HEK293 (cell line): ENCODE results near the gene SARNP.

Source experiments
- CTCF ChIA-PET: fragments of 350-600 bp; formaldehyde crosslinking; extraction: SDS; loops from one replicate; lab custom pipeline; 2021; ENCODE audit warnings: antibody characterized with exemption; lab: Yijun Ruan, JAX
- POLR2A ChIA-PET: fragments of 300-600 bp; formaldehyde crosslinking; extraction: SDS; loops from one replicate; lab custom pipeline; 2020; ENCODE audit warnings: antibody characterized with exemption, inconsistent platforms; lab: Yijun Ruan, JAX
- H3K27ac ChIP-seq: fragments of 200-500 bp; sonication (Bioruptor generic); 2 replicates; pipeline ENCODE4 v1.5.1; 2014; ENCODE audit warnings: low read depth, low read length, control low read depth, inconsistent platforms; ENCODE audit errors: extremely low read depth
- H3K36me3 ChIP-seq, 2 experiments: fragments of 200-500 bp in 1 of 2; sonication (Bioruptor generic) in 1 of 2; 1 replicate in 1 of 2; 2 replicates in 1 of 2; pipeline ENCODE4 v1.5.1; 2014 to 2017; ENCODE audit warnings: inconsistent platforms in 2 of 2, low read length in 2 of 2; ENCODE audit not compliant: control insufficient read depth in 2 of 2, insufficient read depth in 1 of 2
- H3K4me1 ChIP-seq: fragments of 200-500 bp; sonication (Bioruptor generic); 2 replicates; pipeline ENCODE4 v1.5.1; 2014; ENCODE audit warnings: mild to moderate bottlenecking, low read length, inconsistent platforms; ENCODE audit not compliant: control insufficient read depth, insufficient read depth
- H3K4me3 ChIP-seq: 2 replicates; pipeline ENCODE4 v1.5.1; 2011; ENCODE audit warnings: low read depth, mild to moderate bottlenecking, control low read depth, low read length, moderate library complexity
- H3K9me3 ChIP-seq: fragments of 200-500 bp; sonication (Bioruptor generic); 2 replicates; pipeline ENCODE4 v1.5.1; 2014; ENCODE audit warnings: low read depth, low read length, inconsistent platforms; ENCODE audit not compliant: control insufficient read depth, insufficient read depth
- AEBP2 ChIP-seq: fragments of 450-650 bp; formaldehyde crosslinking; IDR thresholded peaks from 2 replicates; pipeline ENCODE4 v1.5.1; 2016; ENCODE audit warnings: missing biosample characterization, missing genetic modification characterization, borderline replicate concordance
- ATF2 ChIP-seq: fragments of 450-650 bp; formaldehyde crosslinking; IDR thresholded peaks from 2 replicates; pipeline ENCODE4 v1.5.1; 2016; ENCODE audit warnings: missing biosample characterization, missing genetic modification characterization, low read depth
- GLIS1 ChIP-seq: fragments of 450-650 bp; formaldehyde crosslinking; IDR thresholded peaks from 2 replicates; pipeline ENCODE4 v1.5.1; 2016; ENCODE audit warnings: missing biosample characterization, missing genetic modification characterization
- GLIS2 ChIP-seq: fragments of 450-650 bp; formaldehyde crosslinking; IDR thresholded peaks from 2 replicates; pipeline ENCODE4 v1.5.1; 2016; ENCODE audit warnings: missing biosample characterization, missing genetic modification characterization
- SETDB1 ChIP-seq: IDR thresholded peaks from one replicate; pipeline ENCODE4 v1.6.1; 2017; ENCODE audit warnings: mild to moderate bottlenecking, low read length, moderate library complexity, mixed read lengths; ENCODE audit not compliant: insufficient read length
- ZBTB17 ChIP-seq: fragments of 450-650 bp; formaldehyde crosslinking; IDR thresholded peaks from 2 replicates; pipeline ENCODE4 v1.5.1; 2016; ENCODE audit warnings: missing biosample characterization, missing genetic modification characterization
- ZFP3 ChIP-seq: fragments of 450-650 bp; formaldehyde crosslinking; IDR thresholded peaks from 2 replicates; pipeline ENCODE4 v1.5.1; 2016; ENCODE audit warnings: low read depth, missing biosample characterization, missing genetic modification characterization
- ZNF121 ChIP-seq: fragments of 450-650 bp; formaldehyde crosslinking; IDR thresholded peaks from 2 replicates; pipeline ENCODE4 v1.5.1; 2016; ENCODE audit warnings: missing biosample characterization, missing genetic modification characterization
- ZNF132 ChIP-seq: fragments of 450-650 bp; formaldehyde crosslinking; IDR thresholded peaks from 2 replicates; pipeline ENCODE4 v1.5.1; 2017; ENCODE audit warnings: missing biosample characterization, missing genetic modification characterization, borderline replicate concordance
- ZNF19 ChIP-seq: fragments of 450-650 bp; formaldehyde crosslinking; IDR thresholded peaks from 2 replicates; pipeline ENCODE4; 2016; ENCODE audit warnings: missing biosample characterization, missing genetic modification characterization, low read depth
- ZNF2 ChIP-seq: fragments of 450-650 bp; formaldehyde crosslinking; IDR thresholded peaks from 2 replicates; pipeline ENCODE4 v1.5.1; 2016; ENCODE audit warnings: missing biosample characterization, missing genetic modification characterization
- ZNF214 ChIP-seq: fragments of 450-650 bp; formaldehyde crosslinking; IDR thresholded peaks from 2 replicates; pipeline ENCODE4 v1.5.1; 2017; ENCODE audit warnings: missing biosample characterization, mild to moderate bottlenecking, missing genetic modification characterization, borderline replicate concordance
- ZNF26 ChIP-seq: fragments of 450-650 bp; formaldehyde crosslinking; IDR thresholded peaks from 2 replicates; pipeline ENCODE4 v1.5.1; 2016; ENCODE audit warnings: missing biosample characterization, missing genetic modification characterization
- ZNF302 ChIP-seq: fragments of 450-650 bp; formaldehyde crosslinking; IDR thresholded peaks from 2 replicates; pipeline ENCODE4 v1.5.1; 2016; ENCODE audit warnings: missing biosample characterization, missing genetic modification characterization, low read depth
- ZNF560 ChIP-seq: fragments of 450-650 bp; formaldehyde crosslinking; IDR thresholded peaks from 2 replicates; pipeline ENCODE4 v1.5.1; 2017; ENCODE audit warnings: missing biosample characterization, missing genetic modification characterization, borderline replicate concordance
- ZNF623 ChIP-seq: fragments of 450-650 bp; formaldehyde crosslinking; IDR thresholded peaks from 2 replicates; pipeline ENCODE4 v1.5.1; 2016; ENCODE audit warnings: missing biosample characterization, missing genetic modification characterization
- ZNF626 ChIP-seq: fragments of 450-650 bp; sonication (Bioruptor Pico); formaldehyde crosslinking; IDR thresholded peaks from 2 replicates; pipeline ENCODE4 v1.5.1; 2018; ENCODE audit warnings: missing biosample characterization, missing genetic modification characterization, inconsistent platforms
- ZNF76 ChIP-seq: fragments of 450-650 bp; formaldehyde crosslinking; IDR thresholded peaks from 2 replicates; pipeline ENCODE4; 2016; ENCODE audit warnings: low read depth, missing biosample characterization, missing genetic modification characterization, borderline replicate concordance
- ZNF792 ChIP-seq: fragments of 450-650 bp; formaldehyde crosslinking; IDR thresholded peaks from 2 replicates; pipeline ENCODE4 v1.5.1; 2016; ENCODE audit warnings: missing biosample characterization, missing genetic modification characterization
- ZNF843 ChIP-seq: fragments of 450-650 bp; formaldehyde crosslinking; IDR thresholded peaks from 2 replicates; pipeline ENCODE4 v1.5.1; 2016; ENCODE audit warnings: missing biosample characterization, missing genetic modification characterization
- ZSCAN30 ChIP-seq: fragments of 450-650 bp; IDR thresholded peaks from 2 replicates; pipeline ENCODE4 v1.5.1; 2018; ENCODE audit warnings: missing biosample characterization, mild to moderate bottlenecking, missing genetic modification characterization, moderate library complexity

Gene SARNP

GRCh38 chr12:55827806-55828205 is 10.3 kb upstream of the SARNP start:
- TF ChIP-seq ZNF2 (tag by site-specific recombination): no peak
- TF ChIP-seq ZNF132 (tag by site-specific recombination): no peak
- TF ChIP-seq ZFP3 (tag by site-specific recombination): no peak
- no peak for TF ChIP-seq ZNF302 (tag by site-specific recombination)
- TF ChIP-seq ZNF560 (tag by site-specific recombination): no peak
- no peak for TF ChIP-seq ZNF843 (tag by site-specific recombination)
- no peak for TF ChIP-seq SETDB1
- TF ChIP-seq ZNF626: no peak
- TF ChIP-seq ZNF19 (tag by site-specific recombination): no peak
- TF ChIP-seq ZNF623 (tag by site-specific recombination): no peak
- TF ChIP-seq ZNF76: no peak
- H3K36me3 ChIP-seq: peaks cover 6 to 33% of the 10 kb centered on the region in 2 experiments
- peaks cover 12% of the 10 kb centered on the region for H3K4me1 ChIP-seq
- no peaks in the 10 kb centered on the region for H3K9me3 ChIP-seq
- CTCF ChIA-PET: no interaction called here
- no peak overlapping the region for H3K4me3 ChIP-seq
- peak overlapping the region; percentile 12; the same call in 1 of the 2 replicates for H3K27ac ChIP-seq
- POLR2A ChIA-PET: interaction anchor here (2.1 kb wide), 1 partner anchor 10 kb away, joined by 23 read pairs; the partner anchor contains the start of genes ORMDL2 and SARNP

DNA sequence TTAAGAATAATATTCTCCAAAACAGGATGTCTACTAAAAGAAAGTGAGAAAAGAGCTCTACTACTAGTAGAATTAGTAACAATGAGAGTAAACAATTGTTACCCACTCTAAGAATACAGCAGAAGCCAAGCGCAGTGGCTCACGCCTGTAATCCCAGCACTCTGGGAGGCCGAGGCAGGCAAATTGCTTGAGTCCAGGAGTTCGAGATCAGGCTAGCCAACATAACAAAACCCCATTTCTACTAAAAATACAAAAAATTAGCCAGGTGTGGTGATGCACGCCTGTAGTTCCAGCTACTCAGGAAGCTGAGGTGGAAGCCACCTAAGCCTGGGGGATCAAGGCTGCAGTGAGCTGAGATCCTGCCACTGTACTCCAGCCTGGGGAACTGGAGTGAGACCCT is 7.2 kb upstream of the SARNP start:
- H3K4me3 ChIP-seq: no peak overlapping the region
- CTCF ChIA-PET: interaction anchor here (0.5 to 2.7 kb wide), 3 partner anchors 78 to 119 kb away, joined by 3 to 13 read pairs (median 4); no protein-coding TSS in a partner anchor
- H3K9me3 ChIP-seq: no peaks in the 10 kb centered on the region
- POLR2A ChIA-PET: interaction anchor here (0.7 to 1.0 kb wide), 2 partner anchors 13 to 1524 kb away, joined by 3 read pairs; no protein-coding TSS in a partner anchor
- peaks cover 9% of the 10 kb centered on the region; the same call in 1 of the 2 replicates for H3K4me1 ChIP-seq
- peaks cover 31 to 64% of the 10 kb centered on the region in 2 experiments for H3K36me3 ChIP-seq
- no peak for TF ChIP-seq ZNF792 (tag by site-specific recombination)
- TF ChIP-seq AEBP2 (tag by site-specific recombination): no peak
- TF ChIP-seq GLIS2 (tag by site-specific recombination): no peak
- no peak for TF ChIP-seq ZNF2 (tag by site-specific recombination)
- TF ChIP-seq ZSCAN30 (tag by site-specific recombination): no peak
- TF ChIP-seq ZNF26 (tag by site-specific recombination): no peak
- no peak for TF ChIP-seq ZNF121 (tag by site-specific recombination)
- TF ChIP-seq ZNF214 (tag by site-specific recombination): no peak
- no peak for TF ChIP-seq ATF2 (tag by site-specific recombination)
- TF ChIP-seq ZBTB17: peak; percentile 12; the same call in 1 of the 2 replicates
- TF ChIP-seq ZNF132 (tag by site-specific recombination): no peak
- TF ChIP-seq GLIS1 (tag by site-specific recombination): peak; percentile 28; the same call in 1 of the 2 replicates
- H3K27ac ChIP-seq: no peak overlapping the region
